Immature natural killer cell (primary cell): ENCODE results near the gene IKZF2. TPM values are rescaled to one million over a fixed set of nuclear protein-coding genes. Genes with fewer than 3 reads are reported as not detected.
A peak's percentile ranks its signal among the peaks of the same experiment; 100 is the strongest.

Experiments used
- DNase-seq, 3 donors: peaks; one replicate each; pipeline ENCODE4 v3.0.0; 2022; ENCODE audit warnings: mixed read lengths in 1 of 3
- H3K27ac Mint-ChIP-seq, 6 donors: one replicate each; pipeline ENCODE4 v1.8.0; 2020; ENCODE audit warnings: mixed read lengths in 6 of 6, mild to moderate bottlenecking in 5 of 6, inconsistent platforms in 4 of 6, moderate library complexity in 3 of 6
- H3K27me3 Mint-ChIP-seq, 3 donors: one replicate each; pipeline ENCODE4 v1.8.0; 2020 to 2021; ENCODE audit warnings: low read depth in 3 of 3, mild to moderate bottlenecking in 3 of 3, mixed read lengths in 3 of 3, moderate library complexity in 3 of 3, inconsistent platforms in 1 of 3
- H3K36me3 Mint-ChIP-seq, 3 donors: one replicate each; pipeline ENCODE4 v1.8.0; 2020; ENCODE audit warnings: mixed read lengths in 3 of 3, inconsistent platforms in 2 of 3, mild to moderate bottlenecking in 2 of 3
- H3K4me1 Mint-ChIP-seq, 2 donors: one replicate each; pipeline ENCODE4 v1.8.0; 2020; ENCODE audit warnings: inconsistent platforms in 2 of 2, mild to moderate bottlenecking in 2 of 2, mixed read lengths in 2 of 2, moderate library complexity in 1 of 2
- H3K4me3 Mint-ChIP-seq, 5 donors: one replicate each; pipeline ENCODE4 v1.8.0; 2020; ENCODE audit warnings: mild to moderate bottlenecking in 5 of 5, mixed read lengths in 5 of 5, inconsistent platforms in 3 of 5, moderate library complexity in 3 of 5
- H3K9me3 Mint-ChIP-seq, 6 donors: one replicate each; pipeline ENCODE4 v1.8.0; 2020; ENCODE audit warnings: mild to moderate bottlenecking in 6 of 6, mixed read lengths in 6 of 6, inconsistent platforms in 4 of 6, moderate library complexity in 3 of 6
- polyA plus RNA-seq, 3 donors: library from polyadenylated mRNA; unstranded; fragments of 300-500 nt; fragmentation: Illumina TruSeq; gene quantifications; one replicate each; pipeline ENCODE4 v1.2.3, GENCODE V29; 2021

The IKZF2 gene
- polyA plus RNA-seq, 3 donors from 2014 or later: 3.6 to 13.6 (median 8.0) TPM

GRCh38 chr2:212966884-212967283 is 184.5 kb downstream of the IKZF2 start:
- Mint-ChIP-seq H3K27ac (peak overlapping the region in 5 of 6 donors; percentile 31 to 86 (median 49)), H3K36me3 (peaks cover 3 to 40% (median 29%) of the 10 kb centered on the region in 3 donors), H3K4me1 (peaks cover 23 to 55% of the 10 kb centered on the region in 2 donors), H3K27me3 (no peaks in the 10 kb centered on the region), H3K9me3 (no peaks in the 10 kb centered on the region), H3K4me3 (no peak overlapping the region)
- no peak for DNase-seq

- Mint-ChIP-seq H3K27me3 (no peaks in the 10 kb centered on the region), H3K27ac (peak overlapping the region in 1 of 6 donors; percentile 39), H3K36me3 (peaks cover 3 to 25% (median 9%) of the 10 kb centered on the region in 3 donors), H3K9me3 (no peaks in the 10 kb centered on the region), H3K4me3 (no peak overlapping the region), H3K4me1 (peaks cover 49 to 60% of the 10 kb centered on the region in 2 donors)
- DNase-seq: no peak
These were observed 188.7 kb downstream of the IKZF2 start for GRCh38 chr2:212962691-212963090.

GRCh38 chr2:212961255-212961654 is 190.2 kb downstream of the IKZF2 start:
- DNase-seq: peak in 1 of 3 donors; percentile 31
- H3K27ac Mint-ChIP-seq: peak overlapping the region; percentile 52 to 89 (median 82)
- H3K4me3 Mint-ChIP-seq: peak overlapping the region; percentile 50 to 70 (median 67)
- no peaks in the 10 kb centered on the region for H3K9me3 Mint-ChIP-seq
- peaks cover 58 to 63% of the 10 kb centered on the region in 2 donors for H3K4me1 Mint-ChIP-seq
- H3K27me3 Mint-ChIP-seq: no peaks in the 10 kb centered on the region
- peaks cover 3 to 25% (median 9%) of the 10 kb centered on the region in 3 donors for H3K36me3 Mint-ChIP-seq

- peaks cover 62 to 71% of the 10 kb centered on the region in 2 donors for H3K4me1 Mint-ChIP-seq
- H3K4me3 Mint-ChIP-seq: peak overlapping the region; percentile 33 to 72 (median 67)
- no peaks in the 10 kb centered on the region for H3K27me3 Mint-ChIP-seq
- H3K27ac Mint-ChIP-seq: peak overlapping the region; percentile 52 to 94 (median 84)
- no peak for DNase-seq
- peaks cover 0 to 21% (median 5%) of the 10 kb centered on the region in 3 donors for H3K36me3 Mint-ChIP-seq
- no peaks in the 10 kb centered on the region for H3K9me3 Mint-ChIP-seq
These were observed 191.1 kb downstream of the IKZF2 start for GRCh38 chr2:212960336-212960735.

- no peak for DNase-seq
- Mint-ChIP-seq H3K9me3 (no peaks in the 10 kb centered on the region), H3K27ac (peak overlapping the region; percentile 81 to 96 (median 90)), H3K4me3 (peak overlapping the region; percentile 46 to 75 (median 72)), H3K36me3 (peaks cover 0 to 20% (median 9%) of the 10 kb centered on the region in 3 donors), H3K4me1 (peaks cover 62 to 76% of the 10 kb centered on the region in 2 donors), H3K27me3 (no peaks in the 10 kb centered on the region)
These were observed 191.8 kb downstream of the IKZF2 start for GRCh38 chr2:212959471-212960117.

GRCh38 chr2:212958757-212959295 is 192.6 kb downstream of the IKZF2 start:
- peak; percentile 21 to 43 (median 23) for DNase-seq
- Mint-ChIP-seq H3K4me3 (peak overlapping the region; percentile 72 to 83 (median 79)), H3K4me1 (peaks cover 62 to 82% of the 10 kb centered on the region in 2 donors), H3K27me3 (no peaks in the 10 kb centered on the region), H3K36me3 (peaks cover 0 to 24% (median 9%) of the 10 kb centered on the region in 3 donors), H3K9me3 (no peaks in the 10 kb centered on the region), H3K27ac (peak overlapping the region; percentile 81 to 96 (median 90))

DNA sequence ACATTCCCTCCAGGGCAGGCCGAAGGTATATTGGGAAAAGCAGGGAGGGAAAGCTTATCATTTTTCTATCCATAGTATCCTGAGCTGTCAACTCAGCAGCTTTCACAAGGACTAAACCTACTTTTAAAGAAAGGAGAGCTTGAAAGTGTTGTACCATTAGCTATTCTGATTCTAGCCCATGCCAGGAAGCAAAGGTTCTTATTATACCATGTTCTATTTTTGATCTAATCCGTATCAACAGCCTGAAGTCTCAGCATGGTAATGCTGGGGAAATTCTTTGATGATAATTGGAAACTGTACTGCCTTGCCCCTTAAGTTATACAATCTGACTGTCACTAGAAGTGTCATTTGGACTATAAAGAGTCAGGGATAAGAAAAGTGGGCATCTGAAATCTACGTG is 193.3 kb downstream of the IKZF2 start:
- Mint-ChIP-seq H3K4me3 (peak overlapping the region; percentile 72 to 83 (median 79)), H3K4me1 (peaks cover 69 to 89% of the 10 kb centered on the region in 2 donors), H3K36me3 (peaks cover 0 to 28% (median 12%) of the 10 kb centered on the region in 3 donors), H3K27ac (peak overlapping the region; percentile 81 to 96 (median 90)), H3K27me3 (no peaks in the 10 kb centered on the region), H3K9me3 (no peaks in the 10 kb centered on the region)
- no peak for DNase-seq

- no peak for DNase-seq
- no peaks in the 10 kb centered on the region for H3K27me3 Mint-ChIP-seq
- peaks cover 0 to 27% (median 16%) of the 10 kb centered on the region in 3 donors for H3K36me3 Mint-ChIP-seq
- no peaks in the 10 kb centered on the region for H3K9me3 Mint-ChIP-seq
- H3K4me1 Mint-ChIP-seq: peaks cover 74 to 94% of the 10 kb centered on the region in 2 donors
- peak overlapping the region; percentile 81 to 96 (median 90) for H3K27ac Mint-ChIP-seq
- peak overlapping the region; percentile 72 to 83 (median 79) for H3K4me3 Mint-ChIP-seq
These were observed 193.8 kb downstream of the IKZF2 start for GRCh38 chr2:212957624-212958023.

DNA sequence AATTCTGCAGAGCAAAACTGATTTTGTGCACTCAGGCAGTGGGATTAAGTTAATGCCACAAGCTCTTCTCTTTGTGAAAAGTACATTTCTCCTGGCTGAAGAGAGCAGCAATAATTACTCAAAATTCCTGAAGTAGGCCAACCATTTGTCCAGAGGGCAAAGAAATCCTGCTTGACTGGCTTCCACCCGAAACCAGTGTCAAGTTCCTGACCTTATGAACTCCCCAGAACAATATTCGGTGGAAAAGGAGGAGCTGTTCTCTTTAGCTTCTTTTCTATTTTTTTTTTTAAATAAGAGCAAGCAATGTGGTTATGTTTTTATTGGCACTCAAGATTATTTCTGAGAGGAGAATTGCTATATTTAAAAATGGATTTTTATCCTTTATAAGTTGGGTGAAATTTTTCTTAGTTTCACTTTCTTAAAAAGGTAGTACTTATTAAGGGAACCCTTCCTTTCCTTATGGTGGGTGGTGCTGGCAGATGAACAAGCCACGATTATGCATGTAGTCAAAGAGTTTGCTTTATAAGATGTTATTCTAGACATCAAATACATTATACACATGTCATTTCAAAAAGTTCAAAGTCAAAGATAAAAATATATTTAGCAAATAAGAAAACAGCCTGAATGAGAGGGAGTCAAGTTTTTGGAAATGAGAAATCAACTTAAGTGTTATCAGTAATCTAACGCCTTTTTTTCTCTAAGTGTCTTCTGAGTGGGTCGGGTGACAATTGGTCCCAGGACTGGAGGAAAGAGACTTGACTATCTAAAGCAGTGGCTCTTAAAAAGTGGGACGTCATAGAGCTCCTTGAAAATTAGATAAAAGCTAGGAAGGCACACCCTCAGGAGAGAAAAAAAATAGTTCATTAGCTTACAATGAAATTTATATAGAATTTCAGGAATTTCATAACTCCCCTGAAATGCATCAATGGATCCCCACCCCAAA is 194.5 kb downstream of the IKZF2 start:
- peak overlapping the region; percentile 72 to 83 (median 79) for H3K4me3 Mint-ChIP-seq
- H3K27me3 Mint-ChIP-seq: no peaks in the 10 kb centered on the region
- peaks cover 0 to 23% (median 13%) of the 10 kb centered on the region in 3 donors for H3K36me3 Mint-ChIP-seq
- no peaks in the 10 kb centered on the region for H3K9me3 Mint-ChIP-seq
- peak overlapping the region; percentile 81 to 96 (median 90) for H3K27ac Mint-ChIP-seq
- H3K4me1 Mint-ChIP-seq: peaks cover 78 to 94% of the 10 kb centered on the region in 2 donors
- no peak for DNase-seq

- Mint-ChIP-seq H3K9me3 (no peaks in the 10 kb centered on the region), H3K4me1 (peaks cover 45 to 69% of the 10 kb centered on the region in 2 donors), H3K36me3 (peaks cover 3 to 38% (median 22%) of the 10 kb centered on the region in 3 donors), H3K27ac (peak overlapping the region in 4 of 6 donors; percentile 2 to 65 (median 34)), H3K4me3 (peak overlapping the region; percentile 11 to 63 (median 59)), H3K27me3 (peaks cover 0 to 3% (median 3%) of the 10 kb centered on the region in 3 donors)
- no peak for DNase-seq
These were observed 198.1 kb downstream of the IKZF2 start for GRCh38 chr2:212953170-212953920.

- no peak for DNase-seq
- H3K27ac Mint-ChIP-seq: no peak overlapping the region
- H3K4me3 Mint-ChIP-seq: no peak overlapping the region
- H3K36me3 Mint-ChIP-seq: peaks cover 3 to 43% (median 25%) of the 10 kb centered on the region in 3 donors
- H3K4me1 Mint-ChIP-seq: peaks cover 23 to 48% of the 10 kb centered on the region in 2 donors
- H3K27me3 Mint-ChIP-seq: peaks cover 0 to 5% (median 3%) of the 10 kb centered on the region in 3 donors
- H3K9me3 Mint-ChIP-seq: no peaks in the 10 kb centered on the region
These were observed 201.6 kb downstream of the IKZF2 start for GRCh38 chr2:212949786-212950185.
